Activated CD8-positive, alpha-beta memory T cell treated with anti-CD3 and anti-CD28 coated beads for 48 hours (primary cell): ENCODE measurements around the gene DNMT3B.
"Not testable (repeated sequence)": the region's sequence is repeated elsewhere in the genome, so short reads cannot be mapped to it uniquely, and the experiment has no call there.

ENCODE experiments used
- DNase-seq, 3 experiments: peaks; one replicate each; pipeline ENCODE4 v3.0.0-alpha.2; 2020; ENCODE audit warnings: low read depth in 2 of 3, low spot score in 2 of 3

Gene DNMT3B

GRCh38 chr20:32761831-32762753, at the start of gene DNMT3B:
Gene DNMT3B, plus strand, starts transcription at chr20:32762385. Its CDS starts 17,939 bp downstream, at chr20:32780324.
- peak in 2 of 3 experiments; percentile 52 to 54 for DNase-seq

- no peak for DNase-seq
These were observed 43.3 kb upstream of the DNMT3B start for GRCh38 chr20:32718749-32719348.

GRCh38 chr20:32727683-32728082, 34.5 kb upstream of the DNMT3B start:
- no peak for DNase-seq

- not testable (repeated sequence) for DNase-seq
These were observed 33.8 kb upstream of the DNMT3B start for GRCh38 chr20:32728435-32728834.

GRCh38 chr20:32729334-32729733, 32.9 kb upstream of the DNMT3B start:
- DNase-seq = not testable (repeated sequence)

- no peak for DNase-seq
These were observed 30.3 kb upstream of the DNMT3B start for GRCh38 chr20:32731882-32732266.

GRCh38 chr20:32737371-32738223, 24.6 kb upstream of the DNMT3B start:
- no peak for DNase-seq

GRCh38 chr20:32741151-32741550, 21.0 kb upstream of the DNMT3B start:
- DNase-seq = no peak

GRCh38 chr20:32742322-32743236, 19.6 kb upstream of the DNMT3B start:
- DNase-seq = no peak

GRCh38 chr20:32743237-32744112, 18.7 kb upstream of the DNMT3B start, which contains the start of gene COMMD7:
Gene COMMD7, minus strand, starts transcription at chr20:32743467. Its CDS starts 76 bp downstream, at chr20:32743391.
- peak in 1 of 3 experiments; percentile 44 for DNase-seq

GRCh38 chr20:32749914-32750637, 12.1 kb upstream of the DNMT3B start:
- DNase-seq = no peak

GRCh38 chr20:32751293-32751692, 10.9 kb upstream of the DNMT3B start:
- DNase-seq = no peak

GRCh38 chr20:32751702-32752457, 10.3 kb upstream of the DNMT3B start:
- no peak for DNase-seq

- no peak for DNase-seq
These were observed 9.5 kb upstream of the DNMT3B start for GRCh38 chr20:32752458-32753250.

- DNase-seq = no peak
These were observed 8.5 kb upstream of the DNMT3B start for GRCh38 chr20:32753731-32754130.

GRCh38 chr20:32756156-32756555, 6.0 kb upstream of the DNMT3B start:
- DNase-seq = no peak

GRCh38 chr20:32761417-32761830, 761 bp upstream of the DNMT3B start:
- no peak for DNase-seq
